Epidermal melanocyte (primary cell): ENCODE measurements around the gene AIF1L.

ENCODE experiments used
- DNase-seq: peaks from one replicate; pipeline ENCODE4 v3.0.0; 2011; ENCODE audit warnings: low spot score; ENCODE audit not compliant: insufficient read length

The AIF1L gene

DNA sequence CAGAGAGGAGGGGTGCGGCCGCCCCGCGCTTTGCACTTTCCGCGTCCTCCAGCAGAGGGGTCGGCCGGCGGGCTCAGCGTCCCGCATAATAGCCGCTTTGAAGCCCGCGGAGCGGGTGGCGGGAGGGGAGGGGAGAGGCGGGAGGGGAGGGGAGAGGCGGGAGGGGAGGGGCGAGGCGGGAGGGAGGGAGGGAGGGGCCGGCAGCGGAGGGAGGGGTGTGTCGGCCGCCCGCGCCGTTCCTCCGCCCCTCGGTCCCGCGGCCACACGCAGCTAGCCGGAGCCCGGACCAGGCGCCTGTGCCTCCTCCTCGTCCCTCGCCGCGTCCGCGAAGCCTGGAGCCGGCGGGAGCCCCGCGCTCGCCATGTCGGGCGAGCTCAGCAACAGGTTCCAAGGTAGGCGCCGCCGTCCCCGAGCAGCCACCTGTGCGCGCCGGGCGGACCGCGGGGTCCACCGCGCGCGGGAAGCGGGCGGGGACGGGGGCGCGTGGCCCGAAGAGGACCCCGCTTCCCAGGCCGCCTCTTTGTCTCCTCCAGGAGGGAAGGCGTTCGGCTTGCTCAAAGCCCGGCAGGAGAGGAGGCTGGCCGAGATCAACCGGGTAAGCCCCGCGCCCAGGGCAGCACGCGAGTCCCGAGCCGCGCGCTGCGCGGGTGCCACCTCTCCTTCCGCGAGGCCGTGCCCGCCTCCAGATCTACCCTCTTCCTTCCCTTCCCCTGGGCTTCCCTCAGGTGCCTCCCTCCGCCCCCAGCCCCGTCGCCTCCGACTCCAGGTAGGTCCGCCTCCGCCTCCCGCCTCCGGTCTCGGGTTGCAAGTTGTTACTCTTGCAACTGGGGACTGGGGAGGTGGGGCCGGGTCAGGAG, at the start of gene AIF1L:
AIF1L (plus strand) TSS at position 263 of the 857 bp plus-strand sequence; CDS start at position 362, 99 bp downstream.
- peak; percentile 89 for DNase-seq

DNA sequence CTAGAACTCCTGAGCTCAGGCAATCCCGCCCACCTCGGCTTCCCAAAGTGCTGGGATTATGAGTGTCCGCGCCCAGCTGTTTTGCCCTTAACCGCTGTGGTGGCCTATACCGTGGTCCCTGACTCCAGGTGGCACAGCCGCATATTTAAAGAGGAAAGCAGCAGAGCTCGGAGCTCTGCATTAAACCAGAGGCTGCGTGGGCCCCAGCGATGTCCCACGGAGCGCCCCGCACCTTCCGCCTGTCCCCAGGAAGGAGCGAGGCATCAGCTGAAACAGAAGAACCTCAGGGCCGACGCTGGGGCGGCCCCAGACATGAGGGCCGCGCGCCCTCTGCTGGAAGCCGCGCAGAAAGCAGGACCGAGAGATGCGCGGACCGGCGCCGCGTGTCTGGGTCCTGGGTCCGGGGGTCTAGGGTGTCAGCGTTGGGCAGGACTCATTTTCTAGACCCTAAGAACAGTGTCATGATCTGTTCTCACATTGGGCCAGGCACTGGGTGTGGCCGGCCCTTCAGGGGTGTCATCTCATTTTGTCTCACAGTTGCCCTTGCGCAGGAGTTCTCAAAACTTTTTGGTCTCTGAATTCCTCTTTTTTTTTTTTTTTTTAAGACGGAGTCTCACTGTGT, 49.6 kb upstream of the AIF1L start:
- DNase-seq, result peak; percentile 57

DNA sequence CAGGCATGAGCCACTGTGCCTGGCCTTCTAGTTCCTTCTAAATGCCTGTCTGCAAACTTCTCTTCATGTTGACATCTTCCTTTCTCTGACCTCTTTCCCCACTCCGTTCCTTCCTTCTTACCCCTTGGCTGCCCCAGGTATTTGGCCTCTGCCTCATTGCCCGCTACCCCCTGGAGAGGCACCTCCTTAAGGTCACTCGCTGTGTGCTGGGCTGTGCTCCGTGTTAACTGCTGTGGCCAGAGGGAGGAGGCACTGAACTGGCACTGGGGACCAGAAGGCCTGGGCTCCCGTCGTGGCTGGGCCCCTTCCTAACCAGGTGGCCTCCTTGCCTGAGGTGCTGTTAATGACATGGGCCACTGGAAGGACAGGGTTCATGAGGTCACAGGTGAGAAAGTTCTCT, 48.0 kb upstream of the AIF1L start:
- no peak for DNase-seq

DNA sequence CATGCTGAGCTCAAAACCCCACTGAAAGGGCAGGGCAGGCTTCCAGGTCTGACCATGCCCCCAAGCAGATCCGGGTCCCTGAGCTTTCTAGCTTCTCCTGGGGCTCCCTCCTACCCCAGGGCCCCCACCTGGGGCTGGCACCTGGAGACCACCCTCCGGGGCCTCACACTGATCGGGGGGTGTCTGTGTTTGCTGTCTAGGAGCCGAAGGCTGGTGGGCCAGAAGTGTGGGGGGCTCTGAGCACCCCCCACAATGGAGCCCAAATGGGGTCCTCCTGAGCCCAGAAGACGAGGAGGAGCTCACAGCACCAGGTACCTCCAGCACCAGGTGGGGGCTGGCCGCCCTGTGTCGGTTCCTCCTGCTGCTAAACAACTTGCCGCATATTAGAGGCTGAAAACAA, 47.5 kb upstream of the AIF1L start:
- no peak for DNase-seq

DNA sequence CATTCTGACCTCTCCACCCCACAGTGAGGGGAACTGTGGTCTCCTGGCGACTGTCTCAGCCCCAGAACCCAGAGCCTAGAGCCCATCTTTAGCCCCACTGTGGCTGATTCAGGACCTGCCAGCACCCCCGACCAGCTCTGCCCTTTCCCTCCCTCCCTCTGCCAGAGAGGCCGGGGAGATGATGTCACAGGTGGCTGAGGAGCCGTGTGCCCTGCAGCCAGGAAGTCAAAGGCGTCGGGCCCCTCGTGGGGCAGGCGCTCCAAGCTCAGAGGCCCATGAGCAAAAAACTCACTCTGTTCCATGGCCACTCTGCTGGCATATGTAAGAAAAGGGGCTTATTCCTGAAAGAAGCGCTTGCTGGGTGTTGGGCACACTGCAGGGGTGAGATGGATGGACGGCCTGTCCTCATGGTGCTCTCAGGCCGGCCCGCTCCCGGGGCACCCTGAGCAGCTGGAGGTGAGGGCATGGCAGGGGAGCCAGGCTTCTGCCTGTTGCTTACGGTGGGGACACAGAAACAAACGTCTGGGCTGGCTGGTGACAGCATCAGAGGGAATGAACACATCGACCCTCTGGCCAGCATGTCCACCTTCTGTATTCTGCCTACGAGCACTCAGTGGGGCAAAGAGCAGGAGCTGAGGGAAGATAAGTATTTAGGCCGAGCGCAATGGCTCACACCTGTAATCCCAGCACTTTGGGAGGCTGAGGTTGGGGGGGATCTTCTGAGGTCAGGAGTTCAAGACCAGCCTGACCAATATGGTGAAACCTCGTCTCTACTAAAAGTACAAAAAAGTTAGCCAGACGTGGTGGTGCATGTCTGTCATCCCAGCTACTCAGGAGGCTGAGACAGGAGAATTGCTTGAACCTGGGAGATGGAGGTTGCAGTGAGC, 46.3 kb upstream of the AIF1L start:
- no peak for DNase-seq

DNA sequence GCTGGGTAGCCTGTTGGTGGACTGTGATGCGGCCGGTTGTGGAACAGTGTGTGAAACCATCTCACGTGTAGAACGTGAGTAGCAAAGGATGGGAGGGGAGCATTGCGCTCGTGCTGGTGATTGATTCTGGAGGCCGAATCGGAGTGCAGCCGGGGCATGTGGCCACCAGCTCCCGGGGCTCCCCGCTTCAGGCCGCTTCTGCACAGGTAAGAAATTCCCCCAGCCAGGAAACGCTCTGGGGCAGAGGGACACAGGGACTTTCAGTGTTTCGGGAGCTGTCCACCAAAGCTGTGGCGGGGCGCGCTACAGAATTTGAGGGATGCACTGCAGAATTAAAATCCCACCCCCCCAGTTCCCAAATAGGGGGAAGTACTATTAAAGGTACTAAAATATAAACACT, 45.5 kb upstream of the AIF1L start:
- DNase-seq, result no peak

DNA sequence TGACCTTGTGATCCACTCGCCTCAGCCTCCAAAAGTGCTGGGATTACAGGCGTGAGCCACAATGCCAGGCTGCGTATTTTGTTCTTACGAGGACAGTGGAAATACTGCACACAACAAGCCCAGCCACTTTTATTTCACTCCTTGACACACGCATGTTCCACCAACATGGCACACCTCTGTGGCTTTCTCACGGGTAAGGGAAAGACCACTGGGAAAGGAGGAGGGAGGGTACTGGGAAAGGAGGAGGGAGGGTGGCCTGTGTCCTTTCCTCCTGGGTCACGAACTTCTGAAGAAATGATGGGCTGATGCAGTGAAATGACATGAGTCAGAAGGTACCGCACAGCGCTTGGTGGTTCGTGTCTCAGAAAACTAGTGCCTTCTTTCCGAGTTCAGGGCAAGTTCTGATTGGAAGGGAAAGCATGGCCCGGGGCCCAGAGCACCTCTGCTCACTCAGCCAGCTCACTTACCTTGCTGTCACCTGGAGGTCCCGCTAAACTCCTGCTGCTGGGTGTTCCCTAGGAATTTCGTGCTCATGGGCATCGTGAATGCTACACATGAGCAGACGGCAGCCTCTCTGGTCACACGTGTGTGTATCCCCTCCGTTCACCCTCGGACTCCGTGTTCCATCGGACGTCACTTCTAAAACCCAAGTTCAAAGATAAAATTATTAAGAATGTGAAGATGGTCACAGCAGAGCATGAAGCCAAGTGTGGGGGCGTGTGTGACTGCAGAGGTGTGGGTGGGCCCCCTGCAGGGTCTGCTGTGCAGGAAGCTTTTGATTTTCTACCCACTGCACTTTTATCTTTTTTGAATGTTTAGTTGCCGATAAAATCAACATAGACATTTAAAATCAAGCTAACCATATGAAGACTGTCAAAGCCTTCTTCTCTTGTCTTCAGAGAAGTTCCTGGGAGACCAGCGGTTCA, 44.5 kb upstream of the AIF1L start:
- no peak for DNase-seq

DNA sequence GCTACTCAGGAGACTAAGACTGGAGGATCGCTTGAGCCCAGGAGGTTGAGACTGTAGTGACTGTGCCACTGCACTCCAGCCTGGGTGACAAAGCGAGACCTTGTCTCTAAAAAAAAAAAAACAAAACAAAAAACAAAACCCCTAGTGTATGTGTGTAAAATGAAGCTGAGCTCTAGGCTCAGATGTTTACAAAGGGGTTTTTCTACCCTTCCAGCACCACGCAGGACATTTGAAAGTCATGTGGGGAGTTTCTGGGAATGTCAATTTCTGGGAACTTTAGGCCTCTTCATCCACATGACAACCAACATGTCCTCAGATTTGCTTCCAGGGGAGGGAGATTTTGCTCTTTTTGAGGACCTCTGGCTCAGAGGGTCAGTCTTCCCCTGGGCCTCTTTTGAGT, 42.4 kb upstream of the AIF1L start:
- peak; percentile 15 for DNase-seq

DNA sequence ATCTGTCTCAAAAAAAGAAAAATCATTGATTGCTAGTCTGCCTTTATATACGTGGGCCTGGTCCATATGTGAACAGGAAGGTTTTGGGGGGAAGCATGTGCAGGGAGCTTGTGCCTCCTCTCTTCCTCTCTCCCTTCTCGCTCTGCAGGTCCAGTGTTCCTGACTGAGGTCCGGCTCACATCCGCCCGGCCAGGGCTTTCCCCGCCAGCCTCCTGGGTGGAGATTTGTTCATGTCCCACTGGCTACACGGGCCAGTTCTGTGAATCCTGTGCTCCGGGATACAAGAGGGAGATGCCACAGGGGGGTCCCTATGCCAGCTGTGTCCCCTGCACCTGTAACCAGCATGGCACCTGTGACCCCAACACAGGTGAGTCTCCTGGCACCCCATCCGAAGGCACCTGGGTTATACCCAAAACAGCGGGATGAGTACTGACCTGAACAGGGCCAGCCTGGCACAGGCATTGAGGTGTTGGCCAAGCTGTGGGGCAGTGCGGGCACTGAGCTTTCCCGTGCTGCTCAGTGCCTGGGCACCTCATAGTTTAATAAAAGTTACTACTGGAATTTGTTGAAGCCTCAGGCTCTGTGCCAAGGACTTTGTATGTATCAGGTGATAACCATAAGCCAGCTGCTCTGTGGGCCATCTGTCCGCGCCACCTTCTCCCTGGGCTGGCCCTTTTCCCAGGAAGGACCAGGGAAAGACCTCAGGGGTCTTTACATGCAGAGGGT, 39.4 kb upstream of the AIF1L start:
- no peak for DNase-seq

DNA sequence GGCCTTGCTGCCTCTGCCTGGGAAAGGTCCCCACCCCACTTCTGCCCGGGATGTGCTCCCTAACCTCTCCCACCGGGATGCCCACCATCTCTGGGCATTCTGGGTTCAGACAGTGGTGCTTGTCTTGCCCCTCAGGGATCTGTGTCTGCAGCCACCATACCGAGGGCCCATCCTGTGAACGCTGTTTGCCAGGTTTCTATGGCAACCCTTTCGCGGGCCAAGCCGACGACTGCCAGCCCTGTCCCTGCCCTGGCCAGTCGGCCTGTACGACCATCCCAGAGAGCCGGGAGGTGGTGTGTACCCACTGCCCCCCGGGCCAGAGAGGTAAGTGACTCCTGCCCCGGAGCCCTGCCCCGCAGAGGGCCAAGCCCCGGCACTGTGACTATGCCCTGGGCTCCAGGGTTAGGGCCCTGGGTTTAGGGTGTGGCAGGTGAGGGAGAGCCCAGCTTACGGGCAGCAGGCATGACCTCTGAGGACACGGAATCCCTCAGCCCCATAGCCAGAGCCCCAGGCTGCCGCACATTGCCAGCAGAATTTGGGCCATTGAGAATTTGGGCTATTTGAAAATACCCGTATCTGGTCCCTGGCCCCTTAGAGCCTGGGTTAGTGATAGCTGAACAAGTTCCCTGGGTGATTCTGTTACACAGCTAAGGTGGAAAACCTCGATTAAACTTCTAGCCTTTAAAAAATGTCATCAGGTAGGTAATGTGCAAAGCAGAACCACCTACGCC, 35.3 kb upstream of the AIF1L start:
- DNase-seq, result peak; percentile 4

DNA sequence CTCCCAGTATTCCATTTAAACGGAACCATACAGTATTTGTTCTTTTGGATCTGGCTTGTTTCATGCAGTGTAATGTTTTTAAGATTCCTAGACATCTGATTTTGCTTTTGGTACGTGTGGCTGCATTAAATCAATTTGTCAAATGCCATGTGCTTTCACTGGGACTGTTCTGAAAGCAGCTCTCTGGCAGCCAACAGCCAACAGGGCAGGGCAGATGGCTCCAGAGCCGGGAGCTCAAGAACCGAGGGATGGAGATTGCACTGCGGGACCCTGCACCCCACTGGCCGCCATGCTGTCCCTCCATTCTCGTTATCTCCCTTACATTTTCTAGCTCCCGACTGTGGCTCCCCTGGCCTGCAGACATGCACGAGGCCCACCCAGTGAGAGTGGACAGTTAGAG, 33.4 kb upstream of the AIF1L start:
- peak; percentile 5 for DNase-seq

DNA sequence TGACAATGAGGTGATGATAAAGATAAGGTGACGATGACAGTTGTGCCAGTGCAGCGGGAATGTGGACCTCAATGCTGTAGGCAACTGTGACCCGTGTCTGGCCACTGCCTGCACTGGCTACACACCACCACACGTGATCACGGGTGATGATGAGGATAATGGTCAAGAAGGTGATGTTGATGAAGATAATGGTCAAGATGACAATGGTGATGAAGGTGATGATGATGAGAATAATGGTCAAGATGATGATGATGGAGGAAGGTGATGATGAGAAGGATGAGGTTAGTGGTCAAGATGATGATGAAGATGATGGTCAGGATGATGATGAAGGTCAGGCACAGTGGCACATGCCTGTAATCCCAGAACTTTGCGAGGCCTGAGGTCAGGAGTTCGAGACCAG, 30.7 kb upstream of the AIF1L start:
- peak; percentile 11 for DNase-seq

DNA sequence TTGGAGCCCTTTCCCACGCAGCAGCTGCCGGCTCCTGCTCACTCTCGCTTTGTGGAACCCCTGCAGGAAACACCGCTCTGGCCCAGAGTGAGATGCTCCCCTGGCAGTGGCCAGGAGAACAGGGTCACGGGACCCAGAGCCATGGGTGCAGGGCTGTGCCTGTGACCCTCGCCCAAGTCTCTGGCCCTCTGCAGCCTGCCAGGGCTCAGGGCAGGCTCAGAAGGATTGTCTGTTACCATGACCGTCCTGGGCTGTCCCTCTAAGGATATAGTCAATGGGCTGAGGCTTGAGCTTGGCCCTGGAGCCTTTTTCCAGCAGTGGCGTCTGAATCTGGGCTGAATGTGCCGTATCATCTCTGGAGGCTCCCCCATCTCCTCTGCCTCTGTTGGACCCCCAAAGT, 28.7 kb upstream of the AIF1L start:
- DNase-seq, result peak; percentile 2

DNA sequence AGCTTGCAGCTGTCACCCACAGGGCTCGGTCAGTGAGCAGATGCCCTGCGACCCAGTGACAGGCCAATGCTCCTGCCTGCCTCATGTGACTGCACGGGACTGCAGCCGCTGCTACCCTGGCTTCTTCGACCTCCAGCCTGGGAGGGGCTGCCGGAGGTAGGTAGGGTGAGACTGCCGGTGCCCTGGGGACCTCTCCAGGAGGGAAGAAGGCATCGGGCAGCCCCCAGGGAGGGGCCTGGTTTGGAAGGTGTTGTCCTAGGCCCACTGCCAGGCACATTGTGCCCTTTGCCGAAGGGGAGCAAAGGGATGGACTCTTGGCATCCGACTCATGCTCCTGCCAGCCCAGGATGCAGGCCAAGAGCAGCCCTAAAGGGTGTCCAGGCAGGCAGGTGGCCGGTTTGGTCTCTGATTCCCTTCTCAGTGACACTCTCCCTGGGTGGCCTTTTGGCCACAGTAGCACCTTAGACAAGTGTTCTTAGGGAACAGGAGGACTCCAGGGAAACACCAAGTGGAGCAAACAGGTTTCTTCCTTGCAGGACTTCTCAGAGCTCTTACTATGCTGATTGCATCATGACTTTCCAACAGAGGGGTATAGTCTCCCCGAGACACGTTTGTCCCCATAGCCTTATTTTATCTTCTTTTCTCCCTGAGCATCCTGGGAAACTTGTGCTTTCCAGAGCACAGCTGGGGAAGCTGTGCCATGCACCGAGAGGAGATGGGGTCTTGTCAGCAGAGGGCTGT, 28.1 kb upstream of the AIF1L start:
- peak; percentile 11 for DNase-seq

DNA sequence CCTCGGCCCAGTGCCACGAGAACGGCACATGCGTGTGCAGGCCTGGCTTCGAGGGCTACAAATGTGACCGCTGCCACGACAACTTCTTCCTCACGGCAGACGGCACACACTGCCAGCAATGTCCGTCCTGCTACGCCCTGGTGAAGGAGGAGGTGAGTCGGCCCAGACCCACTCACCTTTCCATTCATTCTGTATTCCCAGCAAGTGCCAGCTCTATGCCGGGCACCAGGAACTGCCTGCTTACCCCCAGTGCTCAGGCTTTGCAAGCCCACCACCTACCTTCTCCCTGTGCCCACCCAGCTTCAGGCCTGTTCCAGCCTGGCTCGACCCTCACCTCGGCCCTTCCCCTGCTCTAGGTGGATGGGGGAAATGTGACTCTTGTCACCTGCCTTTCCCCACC, 26.6 kb upstream of the AIF1L start:
- no peak for DNase-seq

DNA sequence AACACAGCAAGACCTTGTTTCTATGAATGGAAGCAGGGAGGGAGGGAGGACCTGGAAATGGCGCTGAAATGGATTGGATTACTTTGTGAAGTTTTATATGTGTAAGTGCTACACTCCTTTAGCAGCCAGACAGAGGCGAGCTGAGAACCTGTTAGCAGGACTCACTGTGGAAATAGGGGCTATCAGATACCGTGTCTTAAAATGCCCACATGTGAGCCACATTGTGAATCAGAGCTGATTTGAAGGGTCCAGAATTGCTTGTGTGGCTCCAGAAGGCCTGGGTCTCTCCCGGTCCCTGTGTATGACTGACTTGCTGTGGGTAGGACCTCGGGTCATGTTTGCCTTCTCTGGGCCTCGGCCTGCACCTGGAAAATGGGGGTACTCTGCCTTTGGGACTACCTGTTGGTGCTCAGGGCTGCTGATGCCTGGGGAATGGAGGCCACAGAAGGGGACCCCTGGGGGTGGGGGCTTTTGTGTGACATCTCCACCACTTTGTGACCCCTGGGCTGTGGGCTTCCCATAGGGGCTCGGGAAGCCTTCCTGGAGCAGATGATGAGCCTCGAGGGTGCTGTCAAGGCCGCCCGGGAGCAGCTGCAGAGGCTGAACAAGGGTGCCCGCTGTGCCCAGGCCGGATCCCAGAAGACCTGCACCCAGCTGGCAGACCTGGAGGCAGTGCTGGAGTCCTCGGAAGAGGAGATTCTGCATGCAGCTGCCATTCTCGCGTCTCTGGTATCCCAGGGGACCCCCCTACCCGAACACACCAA, 24.0 kb upstream of the AIF1L start:
- DNase-seq, result peak; percentile 11

DNA sequence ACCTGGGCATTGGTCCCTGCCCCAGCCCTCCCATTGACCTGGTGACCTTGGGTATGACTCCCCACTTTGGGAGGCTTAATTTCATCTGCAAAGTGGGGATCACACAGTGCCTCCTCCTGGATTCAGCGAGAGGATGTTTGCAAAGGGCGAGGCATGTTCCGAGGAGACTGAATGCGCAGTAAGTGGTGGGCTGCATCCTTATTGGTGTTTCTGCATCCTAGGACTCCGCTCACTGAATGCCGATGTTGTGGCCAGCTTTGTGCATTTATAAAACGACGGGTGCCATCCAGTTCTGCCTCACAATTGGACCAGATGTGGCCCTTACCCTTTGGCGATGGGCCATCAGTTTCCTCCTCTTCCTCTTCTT, 23.5 kb upstream of the AIF1L start:
- peak; percentile 12 for DNase-seq
